ENCODE data around the gene SORCS3.

- TF ChIP-seq POLR2A (IDR thresholded peaks at IDR 0.05) (no peak), CTCF (IDR thresholded peaks at IDR 0.05) (no peak)
Measured at GRCh38 chr10:104822088-104822487, 181.0 kb downstream of the SORCS3 start.

Data from esophagus squamous epithelium (tissue), 4 donors.